ENCODE measurements around the gene BRD4.

BRD4 gene

GRCh38 chr19:15285896-15286591, 46.3 kb downstream of the BRD4 start:
- Histone ChIP-seq H3K4me1 (ENCODE audit: control insufficient read depth in 5 of 5, insufficient read depth in 5 of 5, low read length in 5 of 5) (peaks cover 30 to 97% (median 86%) of the 10 kb centered on the region in 5 donors), H3K27ac (ENCODE audit: low read depth, low read length) (no peak overlapping the region), H3K4me3 (ENCODE audit: low read depth in 1 of 5, low read length in 5 of 5) (peak overlapping the region in 1 of 5 donors; percentile 4), H3K9ac (ENCODE audit: low read length in 5 of 5) (no peak overlapping the region), H3K27me3 (ENCODE audit: control insufficient read depth in 5 of 5, insufficient read depth in 4 of 5, low read length in 5 of 5) (no peaks in the 10 kb centered on the region), H3K9me3 (ENCODE audit: control insufficient read depth in 5 of 5, low read length in 5 of 5) (no peaks in the 10 kb centered on the region), H3K36me3 (ENCODE audit: control insufficient read depth in 5 of 5, insufficient read depth in 5 of 5, low read length in 5 of 5) (no peaks in the 10 kb centered on the region)

- H3K27ac ChIP-seq (ENCODE audit: low read depth, low read length) = no peak overlapping the region
- peaks cover 42 to 97% (median 91%) of the 10 kb centered on the region in 5 donors for H3K4me1 ChIP-seq (ENCODE audit: control insufficient read depth in 5 of 5, insufficient read depth in 5 of 5, low read length in 5 of 5)
- no peaks in the 10 kb centered on the region for H3K27me3 ChIP-seq (ENCODE audit: control insufficient read depth in 5 of 5, insufficient read depth in 4 of 5, low read length in 5 of 5)
- peak overlapping the region in 1 of 5 donors; percentile 7 for H3K4me3 ChIP-seq (ENCODE audit: low read depth in 1 of 5, low read length in 5 of 5)
- H3K36me3 ChIP-seq (ENCODE audit: control insufficient read depth in 5 of 5, insufficient read depth in 5 of 5, low read length in 5 of 5) = no peaks in the 10 kb centered on the region
- no peak overlapping the region for H3K9ac ChIP-seq (ENCODE audit: low read length in 5 of 5)
- H3K9me3 ChIP-seq (ENCODE audit: control insufficient read depth in 5 of 5, low read length in 5 of 5) = no peaks in the 10 kb centered on the region
Observed at GRCh38 chr19:15284896-15285295, 47.4 kb downstream of the BRD4 start.

GRCh38 chr19:15284091-15284490, 48.2 kb downstream of the BRD4 start:
- Histone ChIP-seq H3K4me1 (ENCODE audit: control insufficient read depth in 5 of 5, insufficient read depth in 5 of 5, low read length in 5 of 5) (peaks cover 46 to 98% (median 95%) of the 10 kb centered on the region in 5 donors), H3K27ac (ENCODE audit: low read depth, low read length) (no peak overlapping the region), H3K4me3 (ENCODE audit: low read depth in 1 of 5, low read length in 5 of 5) (no peak overlapping the region), H3K9me3 (ENCODE audit: control insufficient read depth in 5 of 5, low read length in 5 of 5) (no peaks in the 10 kb centered on the region), H3K36me3 (ENCODE audit: control insufficient read depth in 5 of 5, insufficient read depth in 5 of 5, low read length in 5 of 5) (no peaks in the 10 kb centered on the region), H3K9ac (ENCODE audit: low read length in 5 of 5) (no peak overlapping the region), H3K27me3 (ENCODE audit: control insufficient read depth in 5 of 5, insufficient read depth in 4 of 5, low read length in 5 of 5) (no peaks in the 10 kb centered on the region)

GRCh38 chr19:15283141-15283883, 49.0 kb downstream of the BRD4 start:
- H3K4me1 ChIP-seq (ENCODE audit: control insufficient read depth in 5 of 5, insufficient read depth in 5 of 5, low read length in 5 of 5) = peaks cover 40 to 95% (median 92%) of the 10 kb centered on the region in 5 donors
- H3K27me3 ChIP-seq (ENCODE audit: control insufficient read depth in 5 of 5, insufficient read depth in 4 of 5, low read length in 5 of 5) = no peaks in the 10 kb centered on the region
- H3K27ac ChIP-seq (ENCODE audit: low read depth, low read length) = peak overlapping the region; percentile 32
- no peak overlapping the region for H3K9ac ChIP-seq (ENCODE audit: low read length in 5 of 5)
- no peaks in the 10 kb centered on the region for H3K36me3 ChIP-seq (ENCODE audit: control insufficient read depth in 5 of 5, insufficient read depth in 5 of 5, low read length in 5 of 5)
- H3K4me3 ChIP-seq (ENCODE audit: low read depth in 1 of 5, low read length in 5 of 5) = no peak overlapping the region
- H3K9me3 ChIP-seq (ENCODE audit: control insufficient read depth in 5 of 5, low read length in 5 of 5) = no peaks in the 10 kb centered on the region

- Histone ChIP-seq H3K27ac (ENCODE audit: low read depth, low read length) (peak overlapping the region; percentile 62), H3K36me3 (ENCODE audit: control insufficient read depth in 5 of 5, insufficient read depth in 5 of 5, low read length in 5 of 5) (no peaks in the 10 kb centered on the region), H3K9me3 (ENCODE audit: control insufficient read depth in 5 of 5, low read length in 5 of 5) (no peaks in the 10 kb centered on the region), H3K9ac (ENCODE audit: low read length in 5 of 5) (peak overlapping the region in 3 of 5 donors; percentile 5 to 31 (median 29)), H3K27me3 (ENCODE audit: control insufficient read depth in 5 of 5, insufficient read depth in 4 of 5, low read length in 5 of 5) (no peaks in the 10 kb centered on the region), H3K4me3 (ENCODE audit: low read depth in 1 of 5, low read length in 5 of 5) (no peak overlapping the region), H3K4me1 (ENCODE audit: control insufficient read depth in 5 of 5, insufficient read depth in 5 of 5, low read length in 5 of 5) (peaks cover 32 to 93% (median 88%) of the 10 kb centered on the region in 5 donors)
Observed at GRCh38 chr19:15282311-15282705, 50.0 kb downstream of the BRD4 start.

- Histone ChIP-seq H3K36me3 (ENCODE audit: control insufficient read depth in 5 of 5, insufficient read depth in 5 of 5, low read length in 5 of 5) (no peaks in the 10 kb centered on the region), H3K4me3 (ENCODE audit: low read depth in 1 of 5, low read length in 5 of 5) (no peak overlapping the region), H3K27ac (ENCODE audit: low read depth, low read length) (peak overlapping the region; percentile 62), H3K9me3 (ENCODE audit: control insufficient read depth in 5 of 5, low read length in 5 of 5) (no peaks in the 10 kb centered on the region), H3K4me1 (ENCODE audit: control insufficient read depth in 5 of 5, insufficient read depth in 5 of 5, low read length in 5 of 5) (peaks cover 32 to 95% (median 88%) of the 10 kb centered on the region in 5 donors), H3K9ac (ENCODE audit: low read length in 5 of 5) (peak overlapping the region in 2 of 5 donors; percentile 23 to 29), H3K27me3 (ENCODE audit: control insufficient read depth in 5 of 5, insufficient read depth in 4 of 5, low read length in 5 of 5) (no peaks in the 10 kb centered on the region)
Observed at GRCh38 chr19:15280915-15281683, 51.2 kb downstream of the BRD4 start.

- H3K4me3 ChIP-seq (ENCODE audit: low read depth in 1 of 5, low read length in 5 of 5) = no peak overlapping the region
- no peaks in the 10 kb centered on the region for H3K9me3 ChIP-seq (ENCODE audit: control insufficient read depth in 5 of 5, low read length in 5 of 5)
- peaks cover 33 to 97% (median 89%) of the 10 kb centered on the region in 5 donors for H3K4me1 ChIP-seq (ENCODE audit: control insufficient read depth in 5 of 5, insufficient read depth in 5 of 5, low read length in 5 of 5)
- peak overlapping the region; percentile 62 for H3K27ac ChIP-seq (ENCODE audit: low read depth, low read length)
- peak overlapping the region in 2 of 5 donors; percentile 16 to 48 for H3K9ac ChIP-seq (ENCODE audit: low read length in 5 of 5)
- no peaks in the 10 kb centered on the region for H3K27me3 ChIP-seq (ENCODE audit: control insufficient read depth in 5 of 5, insufficient read depth in 4 of 5, low read length in 5 of 5)
- H3K36me3 ChIP-seq (ENCODE audit: control insufficient read depth in 5 of 5, insufficient read depth in 5 of 5, low read length in 5 of 5) = no peaks in the 10 kb centered on the region
Observed at GRCh38 chr19:15280048-15280725, 52.2 kb downstream of the BRD4 start.

- no peak overlapping the region for H3K4me3 ChIP-seq (ENCODE audit: low read depth in 1 of 5, low read length in 5 of 5)
- H3K27ac ChIP-seq (ENCODE audit: low read depth, low read length) = peak overlapping the region; percentile 62
- no peaks in the 10 kb centered on the region for H3K9me3 ChIP-seq (ENCODE audit: control insufficient read depth in 5 of 5, low read length in 5 of 5)
- peak overlapping the region in 1 of 5 donors; percentile 17 for H3K9ac ChIP-seq (ENCODE audit: low read length in 5 of 5)
- no peaks in the 10 kb centered on the region for H3K36me3 ChIP-seq (ENCODE audit: control insufficient read depth in 5 of 5, insufficient read depth in 5 of 5, low read length in 5 of 5)
- no peaks in the 10 kb centered on the region for H3K27me3 ChIP-seq (ENCODE audit: control insufficient read depth in 5 of 5, insufficient read depth in 4 of 5, low read length in 5 of 5)
- H3K4me1 ChIP-seq (ENCODE audit: control insufficient read depth in 5 of 5, insufficient read depth in 5 of 5, low read length in 5 of 5) = peaks cover 34 to 97% (median 89%) of the 10 kb centered on the region in 5 donors
Observed at GRCh38 chr19:15279326-15279904, 52.9 kb downstream of the BRD4 start.

- Histone ChIP-seq H3K9me3 (ENCODE audit: control insufficient read depth in 5 of 5, low read length in 5 of 5) (no peaks in the 10 kb centered on the region), H3K9ac (ENCODE audit: low read length in 5 of 5) (peak overlapping the region in 1 of 5 donors; percentile 4), H3K27ac (ENCODE audit: low read depth, low read length) (no peak overlapping the region), H3K36me3 (ENCODE audit: control insufficient read depth in 5 of 5, insufficient read depth in 5 of 5, low read length in 5 of 5) (peaks cover 0 to 13% (median 11%) of the 10 kb centered on the region in 5 donors), H3K27me3 (ENCODE audit: control insufficient read depth in 5 of 5, insufficient read depth in 4 of 5, low read length in 5 of 5) (no peaks in the 10 kb centered on the region), H3K4me3 (ENCODE audit: low read depth in 1 of 5, low read length in 5 of 5) (peak overlapping the region in 1 of 5 donors; percentile 9), H3K4me1 (ENCODE audit: control insufficient read depth in 5 of 5, insufficient read depth in 5 of 5, low read length in 5 of 5) (peaks cover 28 to 91% (median 86%) of the 10 kb centered on the region in 5 donors)
Observed at GRCh38 chr19:15276620-15277215, 55.6 kb downstream of the BRD4 start.

Data from subcutaneous abdominal adipose tissue (tissue), 5 donors.